ENCODE results near the gene ZSWIM6. TPM values are rescaled to one million over a fixed set of nuclear protein-coding genes. Genes with fewer than 3 reads are reported as not detected.

ZSWIM6 gene
- total RNA-seq, 1 donor from 2014 or later = 9.9 TPM

DNA sequence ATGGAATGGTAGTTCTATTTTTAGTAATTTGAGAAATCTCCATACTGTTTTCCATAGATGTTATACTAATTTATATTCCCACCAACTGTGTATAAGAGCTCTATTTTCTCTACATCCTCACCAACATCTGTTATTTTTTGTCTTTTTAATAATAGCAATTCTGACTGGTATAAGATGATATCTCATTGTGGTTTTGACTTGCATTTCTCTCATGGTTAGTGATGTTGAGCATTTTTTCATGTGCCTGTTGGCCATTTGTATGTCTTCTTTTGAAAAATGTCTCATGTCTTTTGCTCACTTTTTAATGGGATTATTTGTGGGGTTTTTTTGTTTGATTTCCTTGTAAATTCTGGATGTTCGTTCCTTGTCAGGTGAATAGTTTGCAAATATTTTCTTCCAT, 154.4 kb downstream of the ZSWIM6 start:
- Histone ChIP-seq H3K4me3 (ENCODE audit: low read length in 3 of 3) (no peak overlapping the region), H3K4me1 (ENCODE audit: control insufficient read depth in 3 of 3, insufficient read depth in 3 of 3, low read length in 3 of 3) (no peaks in the 10 kb centered on the region), H3K27me3 (ENCODE audit: control insufficient read depth in 3 of 3, insufficient read depth in 3 of 3, low read length in 3 of 3) (no peaks in the 10 kb centered on the region), H3K9ac (ENCODE audit: low read depth in 1 of 3, low read length in 3 of 3) (no peak overlapping the region), H3K27ac (ENCODE audit: low read depth, low read length) (no peak overlapping the region), H3K36me3 (ENCODE audit: control insufficient read depth in 3 of 3, insufficient read depth in 3 of 3, low read length in 3 of 3) (no peaks in the 10 kb centered on the region), H3K9me3 (ENCODE audit: control insufficient read depth in 3 of 3, low read length in 3 of 3) (no peaks in the 10 kb centered on the region)

DNA sequence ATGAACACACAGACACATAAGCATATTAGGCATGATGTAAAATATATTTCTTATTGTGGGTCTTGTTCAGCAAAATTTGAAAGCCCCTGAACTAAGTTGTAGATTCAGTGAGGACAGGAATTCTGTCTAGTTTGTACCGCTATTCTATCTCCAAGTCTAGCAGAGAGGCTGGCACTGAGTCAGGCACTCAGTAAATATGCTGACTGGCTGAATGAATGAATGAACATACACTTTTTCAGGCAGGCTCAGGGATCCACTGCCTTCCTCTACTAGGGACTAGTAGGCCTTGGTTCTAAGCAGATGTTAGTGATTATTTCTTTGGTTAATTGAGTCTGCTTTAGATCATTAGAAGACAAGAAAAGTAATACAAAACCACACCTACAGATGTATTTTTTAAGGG, 157.5 kb downstream of the ZSWIM6 start:
- Histone ChIP-seq H3K4me1 (ENCODE audit: control insufficient read depth in 3 of 3, insufficient read depth in 3 of 3, low read length in 3 of 3) (no peaks in the 10 kb centered on the region), H3K27me3 (ENCODE audit: control insufficient read depth in 3 of 3, insufficient read depth in 3 of 3, low read length in 3 of 3) (no peaks in the 10 kb centered on the region), H3K9me3 (ENCODE audit: control insufficient read depth in 3 of 3, low read length in 3 of 3) (no peaks in the 10 kb centered on the region), H3K4me3 (ENCODE audit: low read length in 3 of 3) (no peak overlapping the region), H3K36me3 (ENCODE audit: control insufficient read depth in 3 of 3, insufficient read depth in 3 of 3, low read length in 3 of 3) (no peaks in the 10 kb centered on the region), H3K27ac (ENCODE audit: low read depth, low read length) (no peak overlapping the region), H3K9ac (ENCODE audit: low read depth in 1 of 3, low read length in 3 of 3) (no peak overlapping the region)

GRCh38 chr5:61491861-61492260, 159.8 kb downstream of the ZSWIM6 start:
- no peaks in the 10 kb centered on the region for H3K4me1 ChIP-seq (ENCODE audit: control insufficient read depth in 3 of 3, insufficient read depth in 3 of 3, low read length in 3 of 3)
- no peak overlapping the region for H3K27ac ChIP-seq (ENCODE audit: low read depth, low read length)
- no peaks in the 10 kb centered on the region for H3K9me3 ChIP-seq (ENCODE audit: control insufficient read depth in 3 of 3, low read length in 3 of 3)
- H3K9ac ChIP-seq (ENCODE audit: low read depth in 1 of 3, low read length in 3 of 3) = no peak overlapping the region
- no peaks in the 10 kb centered on the region for H3K36me3 ChIP-seq (ENCODE audit: control insufficient read depth in 3 of 3, insufficient read depth in 3 of 3, low read length in 3 of 3)
- no peak overlapping the region for H3K4me3 ChIP-seq (ENCODE audit: low read length in 3 of 3)
- no peaks in the 10 kb centered on the region for H3K27me3 ChIP-seq (ENCODE audit: control insufficient read depth in 3 of 3, insufficient read depth in 3 of 3, low read length in 3 of 3)

GRCh38 chr5:61493973-61494372, 161.9 kb downstream of the ZSWIM6 start:
- Histone ChIP-seq H3K27me3 (ENCODE audit: control insufficient read depth in 3 of 3, insufficient read depth in 3 of 3, low read length in 3 of 3) (no peaks in the 10 kb centered on the region), H3K9ac (ENCODE audit: low read depth in 1 of 3, low read length in 3 of 3) (no peak overlapping the region), H3K36me3 (ENCODE audit: control insufficient read depth in 3 of 3, insufficient read depth in 3 of 3, low read length in 3 of 3) (no peaks in the 10 kb centered on the region), H3K27ac (ENCODE audit: low read depth, low read length) (no peak overlapping the region), H3K9me3 (ENCODE audit: control insufficient read depth in 3 of 3, low read length in 3 of 3) (no peaks in the 10 kb centered on the region), H3K4me1 (ENCODE audit: control insufficient read depth in 3 of 3, insufficient read depth in 3 of 3, low read length in 3 of 3) (no peaks in the 10 kb centered on the region), H3K4me3 (ENCODE audit: low read length in 3 of 3) (no peak overlapping the region)

GRCh38 chr5:61496446-61496845, 164.4 kb downstream of the ZSWIM6 start:
- Histone ChIP-seq H3K4me1 (ENCODE audit: control insufficient read depth in 3 of 3, insufficient read depth in 3 of 3, low read length in 3 of 3) (no peaks in the 10 kb centered on the region), H3K27ac (ENCODE audit: low read depth, low read length) (no peak overlapping the region), H3K9me3 (ENCODE audit: control insufficient read depth in 3 of 3, low read length in 3 of 3) (no peaks in the 10 kb centered on the region), H3K36me3 (ENCODE audit: control insufficient read depth in 3 of 3, insufficient read depth in 3 of 3, low read length in 3 of 3) (no peaks in the 10 kb centered on the region), H3K9ac (ENCODE audit: low read depth in 1 of 3, low read length in 3 of 3) (no peak overlapping the region), H3K27me3 (ENCODE audit: control insufficient read depth in 3 of 3, insufficient read depth in 3 of 3, low read length in 3 of 3) (no peaks in the 10 kb centered on the region), H3K4me3 (ENCODE audit: low read length in 3 of 3) (no peak overlapping the region)

- Histone ChIP-seq H3K27ac (ENCODE audit: low read depth, low read length) (no peak overlapping the region), H3K27me3 (ENCODE audit: control insufficient read depth in 3 of 3, insufficient read depth in 3 of 3, low read length in 3 of 3) (no peaks in the 10 kb centered on the region)
Observed at GRCh38 chr5:61496860-61497259, 164.8 kb downstream of the ZSWIM6 start.

DNA sequence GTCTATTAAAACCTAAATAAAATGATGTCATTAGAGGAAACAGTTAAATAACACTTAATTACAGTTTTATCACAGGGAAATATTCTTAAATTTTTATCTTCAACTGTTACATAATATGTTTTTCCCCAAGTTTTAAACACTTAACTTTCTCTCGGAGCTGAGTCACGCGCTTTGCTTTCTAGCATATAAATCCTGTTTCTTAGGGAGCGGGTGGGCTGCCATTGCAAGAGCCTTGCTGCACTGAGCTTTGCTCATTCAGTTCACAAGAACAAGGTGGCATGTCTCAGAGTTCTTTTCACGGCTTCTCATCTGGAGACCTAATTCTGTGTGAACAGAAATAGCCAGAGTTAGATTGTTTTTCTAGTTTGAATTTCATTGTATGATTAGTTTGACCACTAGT, 166.1 kb downstream of the ZSWIM6 start:
- no peaks in the 10 kb centered on the region for H3K27me3 ChIP-seq (ENCODE audit: control insufficient read depth in 3 of 3, insufficient read depth in 3 of 3, low read length in 3 of 3)
- no peak overlapping the region for H3K4me3 ChIP-seq (ENCODE audit: low read length in 3 of 3)
- no peak overlapping the region for H3K27ac ChIP-seq (ENCODE audit: low read depth, low read length)
- H3K9me3 ChIP-seq (ENCODE audit: control insufficient read depth in 3 of 3, low read length in 3 of 3) = no peaks in the 10 kb centered on the region
- H3K9ac ChIP-seq (ENCODE audit: low read depth in 1 of 3, low read length in 3 of 3) = no peak overlapping the region
- no peaks in the 10 kb centered on the region for H3K4me1 ChIP-seq (ENCODE audit: control insufficient read depth in 3 of 3, insufficient read depth in 3 of 3, low read length in 3 of 3)
- no peaks in the 10 kb centered on the region for H3K36me3 ChIP-seq (ENCODE audit: control insufficient read depth in 3 of 3, insufficient read depth in 3 of 3, low read length in 3 of 3)

More at GRCh38 chr5:61496860-61497259, 164.8 kb downstream of the ZSWIM6 start:
- Histone ChIP-seq H3K9ac (ENCODE audit: low read depth in 1 of 3, low read length in 3 of 3) (no peak overlapping the region), H3K4me3 (ENCODE audit: low read length in 3 of 3) (no peak overlapping the region), H3K4me1 (ENCODE audit: control insufficient read depth in 3 of 3, insufficient read depth in 3 of 3, low read length in 3 of 3) (no peaks in the 10 kb centered on the region), H3K9me3 (ENCODE audit: control insufficient read depth in 3 of 3, low read length in 3 of 3) (no peaks in the 10 kb centered on the region), H3K36me3 (ENCODE audit: control insufficient read depth in 3 of 3, insufficient read depth in 3 of 3, low read length in 3 of 3) (no peaks in the 10 kb centered on the region)

GRCh38 chr5:61501971-61502370, 169.9 kb downstream of the ZSWIM6 start:
- no peak overlapping the region for H3K9ac ChIP-seq (ENCODE audit: low read depth in 1 of 3, low read length in 3 of 3)
- no peaks in the 10 kb centered on the region for H3K9me3 ChIP-seq (ENCODE audit: control insufficient read depth in 3 of 3, low read length in 3 of 3)
- H3K27me3 ChIP-seq (ENCODE audit: control insufficient read depth in 3 of 3, insufficient read depth in 3 of 3, low read length in 3 of 3) = no peaks in the 10 kb centered on the region
- H3K4me3 ChIP-seq (ENCODE audit: low read length in 3 of 3) = no peak overlapping the region
- H3K36me3 ChIP-seq (ENCODE audit: control insufficient read depth in 3 of 3, insufficient read depth in 3 of 3, low read length in 3 of 3) = no peaks in the 10 kb centered on the region
- H3K27ac ChIP-seq (ENCODE audit: low read depth, low read length) = no peak overlapping the region
- no peaks in the 10 kb centered on the region for H3K4me1 ChIP-seq (ENCODE audit: control insufficient read depth in 3 of 3, insufficient read depth in 3 of 3, low read length in 3 of 3)

DNA sequence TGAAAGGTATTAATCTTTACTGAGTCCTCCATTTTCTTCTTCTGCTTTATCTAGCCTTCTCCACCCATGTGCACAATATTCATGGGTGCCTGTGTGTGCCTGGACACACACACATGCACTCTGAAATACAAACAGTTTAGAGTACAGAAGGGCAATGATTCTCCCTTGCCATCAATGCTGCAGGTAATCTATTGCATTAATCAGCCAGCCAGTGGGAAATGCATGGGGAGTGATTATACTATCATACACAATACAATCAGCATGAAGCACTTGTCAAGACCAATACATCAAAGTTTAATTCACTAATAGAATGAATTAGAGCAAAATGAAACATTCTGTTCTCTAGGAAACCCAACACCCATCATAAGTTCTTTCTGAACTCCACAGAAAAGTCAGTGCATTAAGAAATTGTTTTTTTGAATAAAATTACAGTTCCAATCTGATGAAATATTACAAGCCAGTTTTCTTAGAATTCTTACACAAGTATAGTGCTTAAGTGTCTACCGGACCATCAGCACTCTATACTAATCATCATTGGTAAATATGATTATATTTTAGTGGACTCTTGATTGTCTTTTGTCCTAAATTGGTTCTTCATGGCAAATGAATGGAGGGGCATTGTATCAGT, 172.2 kb downstream of the ZSWIM6 start:
- no peak overlapping the region for H3K4me3 ChIP-seq (ENCODE audit: low read length in 3 of 3)
- H3K27ac ChIP-seq (ENCODE audit: low read depth, low read length) = no peak overlapping the region
- H3K9me3 ChIP-seq (ENCODE audit: control insufficient read depth in 3 of 3, low read length in 3 of 3) = no peaks in the 10 kb centered on the region
- H3K27me3 ChIP-seq (ENCODE audit: control insufficient read depth in 3 of 3, insufficient read depth in 3 of 3, low read length in 3 of 3) = no peaks in the 10 kb centered on the region
- H3K9ac ChIP-seq (ENCODE audit: low read depth in 1 of 3, low read length in 3 of 3) = no peak overlapping the region
- H3K4me1 ChIP-seq (ENCODE audit: control insufficient read depth in 3 of 3, insufficient read depth in 3 of 3, low read length in 3 of 3) = no peaks in the 10 kb centered on the region
- no peaks in the 10 kb centered on the region for H3K36me3 ChIP-seq (ENCODE audit: control insufficient read depth in 3 of 3, insufficient read depth in 3 of 3, low read length in 3 of 3)

GRCh38 chr5:61505281-61505680, 173.2 kb downstream of the ZSWIM6 start:
- Histone ChIP-seq H3K36me3 (ENCODE audit: control insufficient read depth in 3 of 3, insufficient read depth in 3 of 3, low read length in 3 of 3) (no peaks in the 10 kb centered on the region), H3K27me3 (ENCODE audit: control insufficient read depth in 3 of 3, insufficient read depth in 3 of 3, low read length in 3 of 3) (no peaks in the 10 kb centered on the region), H3K27ac (ENCODE audit: low read depth, low read length) (no peak overlapping the region), H3K4me1 (ENCODE audit: control insufficient read depth in 3 of 3, insufficient read depth in 3 of 3, low read length in 3 of 3) (no peaks in the 10 kb centered on the region), H3K9me3 (ENCODE audit: control insufficient read depth in 3 of 3, low read length in 3 of 3) (no peaks in the 10 kb centered on the region), H3K4me3 (ENCODE audit: low read length in 3 of 3) (no peak overlapping the region), H3K9ac (ENCODE audit: low read depth in 1 of 3, low read length in 3 of 3) (no peak overlapping the region)
